Astrocyte (in vitro differentiated cells and primary cell): ENCODE results near the gene LYRM4.

Experiments used
- EZH2 ChIP-seq: IDR thresholded peaks from 2 replicates; pipeline ENCODE4 v1.6.1; 2012; ENCODE audit warnings: mild to moderate bottlenecking, low read length, inconsistent platforms; ENCODE audit not compliant: insufficient read depth
- TF ChIP-seq, protein P1 (sequence below): IDR thresholded peaks from 2 replicates; pipeline ENCODE4 v1.5.1; 2011; ENCODE audit warnings: low read depth, mild to moderate bottlenecking, inconsistent platforms, low read length, moderate library complexity; ENCODE audit not compliant: insufficient read depth

DNA sequence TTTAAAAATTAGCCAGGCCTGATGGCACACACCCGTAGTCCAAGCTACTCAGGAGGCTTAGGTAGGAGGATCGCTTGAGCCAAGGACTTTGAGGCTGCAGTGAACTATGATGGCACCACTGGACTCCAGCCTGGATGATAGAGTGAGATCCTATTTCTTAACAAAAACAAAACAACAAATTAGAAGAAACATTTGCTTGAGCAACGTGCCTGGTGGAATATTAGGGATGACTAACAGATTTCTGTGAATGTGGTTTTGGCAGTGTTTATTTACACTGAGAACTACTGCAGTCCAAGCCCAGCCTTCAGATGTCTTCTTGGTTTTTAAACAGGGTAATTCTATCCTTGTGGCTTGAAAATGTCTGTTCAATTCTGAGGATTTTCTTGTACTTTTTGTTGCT is 166.4 kb downstream of the LYRM4 start:
- TF ChIP-seq, protein P1, sequence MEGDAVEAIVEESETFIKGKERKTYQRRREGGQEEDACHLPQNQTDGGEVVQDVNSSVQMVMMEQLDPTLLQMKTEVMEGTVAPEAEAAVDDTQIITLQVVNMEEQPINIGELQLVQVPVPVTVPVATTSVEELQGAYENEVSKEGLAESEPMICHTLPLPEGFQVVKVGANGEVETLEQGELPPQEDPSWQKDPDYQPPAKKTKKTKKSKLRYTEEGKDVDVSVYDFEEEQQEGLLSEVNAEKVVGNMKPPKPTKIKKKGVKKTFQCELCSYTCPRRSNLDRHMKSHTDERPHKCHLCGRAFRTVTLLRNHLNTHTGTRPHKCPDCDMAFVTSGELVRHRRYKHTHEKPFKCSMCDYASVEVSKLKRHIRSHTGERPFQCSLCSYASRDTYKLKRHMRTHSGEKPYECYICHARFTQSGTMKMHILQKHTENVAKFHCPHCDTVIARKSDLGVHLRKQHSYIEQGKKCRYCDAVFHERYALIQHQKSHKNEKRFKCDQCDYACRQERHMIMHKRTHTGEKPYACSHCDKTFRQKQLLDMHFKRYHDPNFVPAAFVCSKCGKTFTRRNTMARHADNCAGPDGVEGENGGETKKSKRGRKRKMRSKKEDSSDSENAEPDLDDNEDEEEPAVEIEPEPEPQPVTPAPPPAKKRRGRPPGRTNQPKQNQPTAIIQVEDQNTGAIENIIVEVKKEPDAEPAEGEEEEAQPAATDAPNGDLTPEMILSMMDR: no peak
- no peak for TF ChIP-seq EZH2
